ENCODE measurements around the gene RNU2-1.
"Not testable (repeated sequence)": the region's sequence is repeated elsewhere in the genome, so short reads cannot be mapped to it uniquely, and the experiment has no call there.

- TF ChIP-seq CTCF (IDR thresholded peaks at IDR 0.05; ENCODE audit: insufficient read depth, low read length); REST (IDR thresholded peaks at IDR 0.05; ENCODE audit: insufficient replicate concordance, low read depth): not testable (repeated sequence)
These were observed 5.6 kb downstream of the RNU2-1 start, which contains the start of gene CCDC200 for GRCh38 chr17:43228020-43228782.
